ENCODE data around the gene SCIN.

GRCh38 chr7:12670743-12671520 is 100.4 kb downstream of the SCIN start:
- TF ChIP-seq, protein P1, sequence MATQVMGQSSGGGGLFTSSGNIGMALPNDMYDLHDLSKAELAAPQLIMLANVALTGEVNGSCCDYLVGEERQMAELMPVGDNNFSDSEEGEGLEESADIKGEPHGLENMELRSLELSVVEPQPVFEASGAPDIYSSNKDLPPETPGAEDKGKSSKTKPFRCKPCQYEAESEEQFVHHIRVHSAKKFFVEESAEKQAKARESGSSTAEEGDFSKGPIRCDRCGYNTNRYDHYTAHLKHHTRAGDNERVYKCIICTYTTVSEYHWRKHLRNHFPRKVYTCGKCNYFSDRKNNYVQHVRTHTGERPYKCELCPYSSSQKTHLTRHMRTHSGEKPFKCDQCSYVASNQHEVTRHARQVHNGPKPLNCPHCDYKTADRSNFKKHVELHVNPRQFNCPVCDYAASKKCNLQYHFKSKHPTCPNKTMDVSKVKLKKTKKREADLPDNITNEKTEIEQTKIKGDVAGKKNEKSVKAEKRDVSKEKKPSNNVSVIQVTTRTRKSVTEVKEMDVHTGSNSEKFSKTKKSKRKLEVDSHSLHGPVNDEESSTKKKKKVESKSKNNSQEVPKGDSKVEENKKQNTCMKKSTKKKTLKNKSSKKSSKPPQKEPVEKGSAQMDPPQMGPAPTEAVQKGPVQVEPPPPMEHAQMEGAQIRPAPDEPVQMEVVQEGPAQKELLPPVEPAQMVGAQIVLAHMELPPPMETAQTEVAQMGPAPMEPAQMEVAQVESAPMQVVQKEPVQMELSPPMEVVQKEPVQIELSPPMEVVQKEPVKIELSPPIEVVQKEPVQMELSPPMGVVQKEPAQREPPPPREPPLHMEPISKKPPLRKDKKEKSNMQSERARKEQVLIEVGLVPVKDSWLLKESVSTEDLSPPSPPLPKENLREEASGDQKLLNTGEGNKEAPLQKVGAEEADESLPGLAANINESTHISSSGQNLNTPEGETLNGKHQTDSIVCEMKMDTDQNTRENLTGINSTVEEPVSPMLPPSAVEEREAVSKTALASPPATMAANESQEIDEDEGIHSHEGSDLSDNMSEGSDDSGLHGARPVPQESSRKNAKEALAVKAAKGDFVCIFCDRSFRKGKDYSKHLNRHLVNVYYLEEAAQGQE (IDR thresholded peaks at IDR 0.05; ENCODE audit: low read depth) = no peak
- TF ChIP-seq, protein P2, sequence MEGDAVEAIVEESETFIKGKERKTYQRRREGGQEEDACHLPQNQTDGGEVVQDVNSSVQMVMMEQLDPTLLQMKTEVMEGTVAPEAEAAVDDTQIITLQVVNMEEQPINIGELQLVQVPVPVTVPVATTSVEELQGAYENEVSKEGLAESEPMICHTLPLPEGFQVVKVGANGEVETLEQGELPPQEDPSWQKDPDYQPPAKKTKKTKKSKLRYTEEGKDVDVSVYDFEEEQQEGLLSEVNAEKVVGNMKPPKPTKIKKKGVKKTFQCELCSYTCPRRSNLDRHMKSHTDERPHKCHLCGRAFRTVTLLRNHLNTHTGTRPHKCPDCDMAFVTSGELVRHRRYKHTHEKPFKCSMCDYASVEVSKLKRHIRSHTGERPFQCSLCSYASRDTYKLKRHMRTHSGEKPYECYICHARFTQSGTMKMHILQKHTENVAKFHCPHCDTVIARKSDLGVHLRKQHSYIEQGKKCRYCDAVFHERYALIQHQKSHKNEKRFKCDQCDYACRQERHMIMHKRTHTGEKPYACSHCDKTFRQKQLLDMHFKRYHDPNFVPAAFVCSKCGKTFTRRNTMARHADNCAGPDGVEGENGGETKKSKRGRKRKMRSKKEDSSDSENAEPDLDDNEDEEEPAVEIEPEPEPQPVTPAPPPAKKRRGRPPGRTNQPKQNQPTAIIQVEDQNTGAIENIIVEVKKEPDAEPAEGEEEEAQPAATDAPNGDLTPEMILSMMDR (IDR thresholded peaks at IDR 0.05 in 2 of 3, conservative IDR thresholded peaks at IDR 0.05 in 1 of 3; ENCODE audit: borderline replicate concordance in 1 of 3, insufficient read depth in 1 of 3, low read depth in 2 of 3, low read length in 2 of 3) = no peak
- TF ChIP-seq ELF1 (IDR thresholded peaks at IDR 0.05; ENCODE audit: borderline replicate concordance, low read depth) = no peak
- no peak for TF ChIP-seq POLR2A (IDR thresholded peaks at IDR 0.05; ENCODE audit: borderline replicate concordance, extremely low read depth, insufficient read depth, insufficient read length)
- TF ChIP-seq POLR2AphosphoS5 (IDR thresholded peaks at IDR 0.05; ENCODE audit: low read depth, low read length) = no peak
- no peak for TF ChIP-seq SP1 (IDR thresholded peaks at IDR 0.05; ENCODE audit: low read depth)
- TF ChIP-seq EZH2phosphoT487 (IDR thresholded peaks at IDR 0.05; ENCODE audit: borderline replicate concordance) = no peak
- TF ChIP-seq CEBPB (IDR thresholded peaks at IDR 0.05; ENCODE audit: low read depth) = no peak
- no peak for TF ChIP-seq SIN3A (IDR thresholded peaks at IDR 0.05; ENCODE audit: low read depth)
- no peak for TF ChIP-seq ZNF274 (IDR thresholded peaks at IDR 0.05; ENCODE audit: low read depth, low read length)
- no peak for TF ChIP-seq EZH2 (IDR thresholded peaks at IDR 0.05)
- TF ChIP-seq, protein P3, sequence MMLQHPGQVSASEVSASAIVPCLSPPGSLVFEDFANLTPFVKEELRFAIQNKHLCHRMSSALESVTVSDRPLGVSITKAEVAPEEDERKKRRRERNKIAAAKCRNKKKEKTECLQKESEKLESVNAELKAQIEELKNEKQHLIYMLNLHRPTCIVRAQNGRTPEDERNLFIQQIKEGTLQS (IDR thresholded peaks at IDR 0.05) = no peak
- no peak for TF ChIP-seq JUND (IDR thresholded peaks at IDR 0.05)
- TF ChIP-seq MAX (IDR thresholded peaks at IDR 0.05) = no peak

All from HCT116 (cell line).